Uterus (tissue), 2 donors: Measurements from ENCODE around the gene AGFG2.

Experiments
- POLR2A ChIP-seq, 2 donors: fragments of 450-650 bp; IDR thresholded peaks; one replicate each; pipeline ENCODE4 v1.6.1; 2016; ENCODE audit warnings: antibody characterized with exemption in 2 of 2, mild to moderate bottlenecking in 1 of 2, moderate library complexity in 1 of 2
- TF ChIP-seq, protein P1 (sequence below), 4 experiments: fragments of 200-600 bp in 2 of 4; fragments of 450-650 bp in 2 of 4; sonication (generic) in 2 of 4; IDR thresholded peaks; one replicate each; pipeline ENCODE4 v1.5.1; 2016 to 2019; ENCODE audit warnings: antibody characterized with exemption in 4 of 4, mild to moderate bottlenecking in 2 of 4, moderate library complexity in 1 of 4

DNA sequence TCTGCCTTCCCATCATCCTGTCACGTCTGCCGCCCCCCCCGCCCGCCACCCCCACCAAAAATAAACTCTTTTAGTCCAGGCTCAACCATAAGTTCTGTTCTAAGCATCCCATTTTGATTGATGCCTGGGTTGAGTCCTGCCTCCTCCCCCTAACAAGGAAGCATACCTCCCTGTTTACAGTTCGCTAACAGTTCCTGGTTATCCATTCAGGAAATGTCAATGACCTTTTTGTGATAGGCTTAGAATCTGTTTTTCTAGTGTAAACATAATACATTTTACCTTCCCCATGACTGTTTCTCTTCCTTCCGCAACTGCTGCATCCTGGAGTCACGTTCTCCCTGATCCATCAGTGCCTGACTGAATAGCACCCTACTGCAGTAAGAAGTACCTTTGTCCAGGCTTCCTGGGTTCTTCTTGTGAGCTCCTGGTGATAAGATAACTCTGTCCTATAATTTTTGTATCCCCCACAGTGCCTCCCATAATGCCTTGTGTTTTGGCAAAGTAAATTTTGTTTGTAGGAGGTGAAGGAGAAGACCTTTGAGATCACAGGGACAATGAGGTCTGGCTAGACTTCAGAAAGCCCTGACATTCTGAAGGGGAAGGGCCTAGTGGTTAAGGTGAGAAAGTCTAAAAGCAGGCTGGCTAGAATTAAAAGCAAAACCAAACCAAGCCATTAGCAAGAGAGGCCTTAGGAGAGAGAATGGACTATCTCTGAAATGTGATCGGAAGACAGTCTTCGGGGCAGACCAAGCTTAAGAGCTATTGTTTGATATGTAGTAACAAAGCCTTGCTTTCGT, 7.3 kb downstream of the AGFG2 start:
- TF ChIP-seq, protein P1, sequence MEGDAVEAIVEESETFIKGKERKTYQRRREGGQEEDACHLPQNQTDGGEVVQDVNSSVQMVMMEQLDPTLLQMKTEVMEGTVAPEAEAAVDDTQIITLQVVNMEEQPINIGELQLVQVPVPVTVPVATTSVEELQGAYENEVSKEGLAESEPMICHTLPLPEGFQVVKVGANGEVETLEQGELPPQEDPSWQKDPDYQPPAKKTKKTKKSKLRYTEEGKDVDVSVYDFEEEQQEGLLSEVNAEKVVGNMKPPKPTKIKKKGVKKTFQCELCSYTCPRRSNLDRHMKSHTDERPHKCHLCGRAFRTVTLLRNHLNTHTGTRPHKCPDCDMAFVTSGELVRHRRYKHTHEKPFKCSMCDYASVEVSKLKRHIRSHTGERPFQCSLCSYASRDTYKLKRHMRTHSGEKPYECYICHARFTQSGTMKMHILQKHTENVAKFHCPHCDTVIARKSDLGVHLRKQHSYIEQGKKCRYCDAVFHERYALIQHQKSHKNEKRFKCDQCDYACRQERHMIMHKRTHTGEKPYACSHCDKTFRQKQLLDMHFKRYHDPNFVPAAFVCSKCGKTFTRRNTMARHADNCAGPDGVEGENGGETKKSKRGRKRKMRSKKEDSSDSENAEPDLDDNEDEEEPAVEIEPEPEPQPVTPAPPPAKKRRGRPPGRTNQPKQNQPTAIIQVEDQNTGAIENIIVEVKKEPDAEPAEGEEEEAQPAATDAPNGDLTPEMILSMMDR (IDR thresholded peaks at IDR 0.05), result no peak
- no peak for TF ChIP-seq POLR2A (IDR thresholded peaks at IDR 0.05)
